OCI-LY7 (cell line): ENCODE data around the gene ZFYVE28.

Experiments
- CTCF ChIP-seq: fragments of 200-600 bp; sonication (generic); conservative IDR thresholded peaks from 2 replicates; pipeline ENCODE4 v1.5.1; 2014; ENCODE audit warnings: mild to moderate bottlenecking, antibody characterized with exemption, low read length, moderate library complexity, mixed read lengths
- EZH2phosphoT487 ChIP-seq: fragments of 200-600 bp; sonication (generic); IDR thresholded peaks from 2 replicates; pipeline ENCODE4 v1.6.1; 2018; ENCODE audit warnings: low read depth, borderline replicate concordance, mild to moderate bottlenecking, mixed run types, antibody characterized with exemption, low read length, moderate library complexity, mixed read lengths

- TF ChIP-seq CTCF = no peak
- no peak for TF ChIP-seq EZH2phosphoT487
These were observed 169.6 kb downstream of the ZFYVE28 start for GRCh38 chr4:2248821-2249261.
